ENCODE results near the gene CDKAL1.
A peak's percentile ranks its signal among the peaks of the same experiment; 100 is the strongest.

The CDKAL1 gene

DNA sequence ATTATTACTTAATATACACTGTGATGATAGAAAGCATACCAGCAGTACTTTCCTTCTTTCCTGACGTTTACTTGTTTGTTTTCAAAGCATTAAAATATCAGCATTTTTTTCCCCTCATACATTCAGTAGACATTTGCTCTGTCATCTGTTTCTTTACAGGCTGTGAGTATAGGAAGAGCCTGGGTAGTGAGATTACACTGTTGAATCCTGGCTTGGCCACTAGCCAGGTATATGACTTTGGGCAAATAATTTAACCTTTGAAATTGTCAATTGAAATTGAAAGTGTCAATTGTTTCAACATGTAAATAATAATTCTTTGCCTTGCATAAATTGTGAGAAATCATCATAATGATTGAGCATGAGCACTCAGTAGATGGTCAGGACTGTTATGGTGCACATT, 336.2 kb downstream of the CDKAL1 start:
- Histone ChIP-seq H3K4me3 (ENCODE audit: low read depth in 1 of 2, low read length in 2 of 2) (no peak overlapping the region), H3K9ac (ENCODE audit: low read depth in 1 of 2, low read length in 2 of 2) (no peak overlapping the region), H3K4me1 (ENCODE audit: control insufficient read depth in 1 of 2, insufficient read depth in 2 of 2, low read length in 2 of 2) (no peaks in the 10 kb centered on the region), H3K36me3 (ENCODE audit: control insufficient read depth in 1 of 2, insufficient read depth in 2 of 2, low read length in 2 of 2) (no peaks in the 10 kb centered on the region), H3K9me3 (ENCODE audit: control insufficient read depth in 1 of 2, low read length in 2 of 2) (no peaks in the 10 kb centered on the region), H3K27me3 (ENCODE audit: control insufficient read depth in 1 of 2, insufficient read depth in 2 of 2, low read length in 2 of 2) (no peaks in the 10 kb centered on the region), H3K27ac (ENCODE audit: low read depth, low read length) (no peak overlapping the region)

DNA sequence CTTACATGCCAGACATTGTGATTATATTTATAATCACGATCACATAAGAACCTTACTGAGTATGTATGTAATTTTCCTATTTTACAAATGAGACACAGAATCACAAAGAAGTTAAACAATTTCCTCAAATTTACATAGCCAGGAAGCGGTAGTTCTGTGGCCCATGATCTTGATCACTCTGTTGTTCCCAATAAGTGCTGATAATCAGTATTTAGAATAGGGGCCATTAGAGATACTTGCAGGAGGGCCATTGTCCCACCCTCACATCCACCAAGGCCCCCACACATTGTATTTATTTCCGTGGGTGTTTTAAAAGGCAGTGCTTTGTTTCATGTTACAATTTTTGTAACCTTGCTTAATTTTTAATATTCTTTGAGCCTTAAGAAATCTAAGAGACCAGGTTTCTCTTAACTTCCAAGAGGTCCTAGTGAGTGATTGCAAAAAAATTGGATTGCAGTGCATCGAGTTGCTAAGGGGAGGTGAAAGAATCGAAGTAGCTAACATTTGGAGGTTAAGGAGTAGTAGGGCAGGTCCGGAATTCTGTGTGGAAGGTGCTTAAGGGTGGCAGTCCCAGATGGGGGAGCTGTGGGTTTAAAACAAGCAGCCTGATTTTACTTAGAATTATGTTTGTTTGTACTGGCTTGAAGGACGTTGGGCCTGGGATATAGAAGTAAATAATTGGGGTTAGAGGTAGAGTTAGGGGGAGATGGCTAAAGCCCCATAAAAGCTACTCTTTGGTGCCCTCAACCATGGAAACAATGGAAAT, 339.4 kb downstream of the CDKAL1 start:
- no peaks in the 10 kb centered on the region for H3K36me3 ChIP-seq (ENCODE audit: control insufficient read depth in 1 of 2, insufficient read depth in 2 of 2, low read length in 2 of 2)
- no peaks in the 10 kb centered on the region for H3K9me3 ChIP-seq (ENCODE audit: control insufficient read depth in 1 of 2, low read length in 2 of 2)
- no peak overlapping the region for H3K4me3 ChIP-seq (ENCODE audit: low read depth in 1 of 2, low read length in 2 of 2)
- no peaks in the 10 kb centered on the region for H3K27me3 ChIP-seq (ENCODE audit: control insufficient read depth in 1 of 2, insufficient read depth in 2 of 2, low read length in 2 of 2)
- no peak overlapping the region for H3K27ac ChIP-seq (ENCODE audit: low read depth, low read length)
- peaks cover 0 to 8% of the 10 kb centered on the region in 2 donors for H3K4me1 ChIP-seq (ENCODE audit: control insufficient read depth in 1 of 2, insufficient read depth in 2 of 2, low read length in 2 of 2)
- H3K9ac ChIP-seq (ENCODE audit: low read depth in 1 of 2, low read length in 2 of 2) = no peak overlapping the region

DNA sequence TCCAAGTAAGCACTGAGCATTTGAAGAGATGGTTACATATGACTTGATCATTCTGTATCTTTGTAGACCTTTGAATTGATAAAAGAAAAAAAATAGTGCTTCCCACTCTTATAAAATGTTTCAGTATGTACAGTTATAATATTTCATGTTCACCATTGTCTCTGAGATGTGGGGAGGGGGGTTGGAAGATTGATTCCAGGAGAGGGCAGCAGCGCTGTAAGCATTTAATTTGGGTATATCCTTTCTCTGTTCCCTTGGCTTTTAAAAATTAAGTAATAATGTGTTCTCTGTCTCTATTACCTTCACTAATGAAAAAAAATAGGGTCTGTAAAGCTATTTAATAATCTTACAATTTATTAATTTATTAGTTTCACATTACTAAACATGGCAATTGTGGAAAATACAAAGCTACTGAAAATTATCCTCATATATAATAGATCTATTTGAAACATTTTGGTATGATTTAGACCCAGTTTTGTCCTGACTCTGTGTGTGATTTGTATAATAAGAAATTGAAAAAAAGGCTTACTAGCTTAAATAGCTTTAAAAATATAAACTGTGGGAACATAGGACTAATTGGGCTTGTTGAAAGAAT, 341.2 kb downstream of the CDKAL1 start:
- no peak overlapping the region for H3K27ac ChIP-seq (ENCODE audit: low read depth, low read length)
- H3K4me3 ChIP-seq (ENCODE audit: low read depth in 1 of 2, low read length in 2 of 2) = no peak overlapping the region
- H3K36me3 ChIP-seq (ENCODE audit: control insufficient read depth in 1 of 2, insufficient read depth in 2 of 2, low read length in 2 of 2) = no peaks in the 10 kb centered on the region
- no peaks in the 10 kb centered on the region for H3K27me3 ChIP-seq (ENCODE audit: control insufficient read depth in 1 of 2, insufficient read depth in 2 of 2, low read length in 2 of 2)
- H3K9ac ChIP-seq (ENCODE audit: low read depth in 1 of 2, low read length in 2 of 2) = no peak overlapping the region
- H3K9me3 ChIP-seq (ENCODE audit: control insufficient read depth in 1 of 2, low read length in 2 of 2) = no peaks in the 10 kb centered on the region
- peaks cover 0 to 8% of the 10 kb centered on the region in 2 donors for H3K4me1 ChIP-seq (ENCODE audit: control insufficient read depth in 1 of 2, insufficient read depth in 2 of 2, low read length in 2 of 2)

DNA sequence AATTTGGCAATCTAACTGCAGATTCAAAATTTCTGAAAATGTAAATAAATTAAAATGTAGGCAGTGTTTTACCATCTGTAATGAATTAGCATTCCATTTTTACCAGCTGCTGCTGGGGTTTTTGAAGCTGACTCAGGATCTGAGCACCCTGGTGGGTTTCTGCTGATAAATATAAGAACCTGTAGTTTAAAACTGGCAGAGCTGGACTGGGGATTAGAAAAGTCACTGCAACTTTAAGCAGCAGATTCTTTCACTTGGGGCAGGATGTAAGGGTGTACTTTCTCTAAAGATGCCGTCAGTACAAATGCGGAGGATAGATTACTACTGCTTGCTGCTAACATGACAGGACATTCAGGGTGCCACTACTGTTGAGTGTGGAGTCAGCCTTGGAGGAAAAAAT, 341.8 kb downstream of the CDKAL1 start:
- H3K27me3 ChIP-seq (ENCODE audit: control insufficient read depth in 1 of 2, insufficient read depth in 2 of 2, low read length in 2 of 2) = no peaks in the 10 kb centered on the region
- no peak overlapping the region for H3K9ac ChIP-seq (ENCODE audit: low read depth in 1 of 2, low read length in 2 of 2)
- peaks cover 0 to 8% of the 10 kb centered on the region in 2 donors for H3K4me1 ChIP-seq (ENCODE audit: control insufficient read depth in 1 of 2, insufficient read depth in 2 of 2, low read length in 2 of 2)
- H3K36me3 ChIP-seq (ENCODE audit: control insufficient read depth in 1 of 2, insufficient read depth in 2 of 2, low read length in 2 of 2) = no peaks in the 10 kb centered on the region
- no peak overlapping the region for H3K4me3 ChIP-seq (ENCODE audit: low read depth in 1 of 2, low read length in 2 of 2)
- H3K9me3 ChIP-seq (ENCODE audit: control insufficient read depth in 1 of 2, low read length in 2 of 2) = no peaks in the 10 kb centered on the region
- no peak overlapping the region for H3K27ac ChIP-seq (ENCODE audit: low read depth, low read length)

DNA sequence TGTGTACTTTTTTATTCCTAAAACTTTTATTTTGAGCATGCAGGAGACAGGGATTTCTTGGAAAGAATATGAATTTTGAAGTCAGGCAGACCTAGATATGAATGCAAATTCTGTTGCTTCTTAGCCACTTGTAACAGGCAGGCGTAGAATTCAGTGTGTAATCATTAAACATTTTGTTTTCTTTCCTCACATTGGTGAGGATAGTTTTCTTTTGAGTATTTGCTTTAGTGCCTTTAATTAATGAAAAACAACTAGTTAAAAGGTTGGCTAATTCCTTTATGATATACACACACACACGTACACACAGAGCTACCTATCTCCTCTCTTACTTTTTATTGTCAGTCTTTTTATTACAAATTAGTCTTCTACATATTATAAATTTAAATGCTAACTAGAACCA, 342.3 kb downstream of the CDKAL1 start:
- Histone ChIP-seq H3K4me3 (ENCODE audit: low read depth in 1 of 2, low read length in 2 of 2) (no peak overlapping the region), H3K36me3 (ENCODE audit: control insufficient read depth in 1 of 2, insufficient read depth in 2 of 2, low read length in 2 of 2) (no peaks in the 10 kb centered on the region), H3K4me1 (ENCODE audit: control insufficient read depth in 1 of 2, insufficient read depth in 2 of 2, low read length in 2 of 2) (peaks cover 0 to 8% of the 10 kb centered on the region in 2 donors), H3K9me3 (ENCODE audit: control insufficient read depth in 1 of 2, low read length in 2 of 2) (no peaks in the 10 kb centered on the region), H3K27ac (ENCODE audit: low read depth, low read length) (no peak overlapping the region), H3K27me3 (ENCODE audit: control insufficient read depth in 1 of 2, insufficient read depth in 2 of 2, low read length in 2 of 2) (no peaks in the 10 kb centered on the region), H3K9ac (ENCODE audit: low read depth in 1 of 2, low read length in 2 of 2) (no peak overlapping the region)

DNA sequence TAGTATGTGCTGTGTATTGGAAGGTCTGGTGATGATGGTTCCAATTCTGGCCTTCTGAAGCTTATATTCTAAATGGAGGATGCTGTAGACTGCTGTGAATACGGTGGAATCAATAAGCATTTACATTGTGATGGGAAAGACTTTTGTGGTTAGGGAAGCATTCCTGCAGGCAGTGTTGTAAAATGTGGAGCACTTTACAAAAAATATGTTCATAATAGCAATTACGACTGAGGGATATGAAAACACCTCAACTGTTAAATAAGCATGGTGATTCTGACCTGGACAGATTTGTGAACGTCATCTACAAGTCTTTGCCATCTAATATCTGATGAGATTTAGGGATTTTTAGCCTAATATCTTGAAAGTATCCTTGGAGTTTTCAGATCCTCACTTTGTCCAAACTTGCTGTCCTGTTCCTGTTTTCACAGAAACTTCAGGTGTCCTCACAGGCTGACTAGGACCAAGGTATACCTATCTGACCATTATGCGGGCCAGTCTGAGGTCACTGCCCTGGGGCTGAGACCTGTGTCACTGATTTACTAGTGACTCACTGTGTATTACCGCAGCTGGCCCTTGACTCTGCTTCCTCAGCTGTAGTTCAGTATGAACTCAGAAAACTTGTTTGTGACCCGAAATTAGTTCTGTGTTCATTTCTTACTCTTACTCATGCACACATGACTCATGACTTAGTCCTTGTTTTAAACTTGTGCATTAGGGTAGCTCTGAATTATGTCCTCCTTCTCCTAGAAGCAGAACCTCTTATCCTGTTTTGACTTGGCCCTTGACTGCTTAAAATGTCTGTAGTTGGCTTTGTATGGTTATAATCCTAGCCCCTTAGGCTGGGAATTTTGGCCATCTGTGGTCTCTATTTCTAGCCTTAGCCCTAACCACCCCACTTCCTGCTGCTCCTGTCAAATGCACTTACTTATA, 343.0 kb downstream of the CDKAL1 start:
- H3K27me3 ChIP-seq (ENCODE audit: control insufficient read depth in 1 of 2, insufficient read depth in 2 of 2, low read length in 2 of 2) = no peaks in the 10 kb centered on the region
- peak overlapping the region; percentile 68 for H3K27ac ChIP-seq (ENCODE audit: low read depth, low read length)

DNA sequence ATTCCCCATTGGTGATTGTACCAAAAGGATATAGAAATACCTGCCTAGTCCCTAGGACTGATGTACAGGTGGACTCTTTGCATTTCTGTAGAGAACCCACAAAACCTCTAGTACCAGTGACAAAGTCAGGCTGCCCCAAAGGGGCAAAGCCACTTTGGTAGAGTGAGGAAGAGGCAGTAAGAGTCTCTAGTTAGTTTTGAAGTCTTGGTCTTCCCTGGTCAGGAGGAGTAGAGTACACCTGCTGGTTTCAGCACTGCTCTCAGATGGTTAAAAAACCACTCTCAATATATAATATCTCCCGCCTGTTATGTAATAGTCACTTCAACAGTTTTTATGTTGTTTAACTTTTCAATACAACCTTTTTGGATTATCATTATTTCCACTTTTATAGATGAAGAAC, 344.9 kb downstream of the CDKAL1 start:
- Histone ChIP-seq H3K9me3 (ENCODE audit: control insufficient read depth in 1 of 2, low read length in 2 of 2) (no peaks in the 10 kb centered on the region), H3K9ac (ENCODE audit: low read depth in 1 of 2, low read length in 2 of 2) (no peak overlapping the region), H3K4me1 (ENCODE audit: control insufficient read depth in 1 of 2, insufficient read depth in 2 of 2, low read length in 2 of 2) (peaks cover 0 to 8% of the 10 kb centered on the region in 2 donors), H3K27ac (ENCODE audit: low read depth, low read length) (no peak overlapping the region), H3K36me3 (ENCODE audit: control insufficient read depth in 1 of 2, insufficient read depth in 2 of 2, low read length in 2 of 2) (no peaks in the 10 kb centered on the region), H3K4me3 (ENCODE audit: low read depth in 1 of 2, low read length in 2 of 2) (no peak overlapping the region), H3K27me3 (ENCODE audit: control insufficient read depth in 1 of 2, insufficient read depth in 2 of 2, low read length in 2 of 2) (no peaks in the 10 kb centered on the region)

More for the DNA sequence above, 343.0 kb downstream of the CDKAL1 start:
- H3K9ac ChIP-seq (ENCODE audit: low read depth in 1 of 2, low read length in 2 of 2) = no peak overlapping the region
- peaks cover 0 to 8% of the 10 kb centered on the region in 2 donors for H3K4me1 ChIP-seq (ENCODE audit: control insufficient read depth in 1 of 2, insufficient read depth in 2 of 2, low read length in 2 of 2)
- no peaks in the 10 kb centered on the region for H3K9me3 ChIP-seq (ENCODE audit: control insufficient read depth in 1 of 2, low read length in 2 of 2)
- no peaks in the 10 kb centered on the region for H3K36me3 ChIP-seq (ENCODE audit: control insufficient read depth in 1 of 2, insufficient read depth in 2 of 2, low read length in 2 of 2)
- no peak overlapping the region for H3K4me3 ChIP-seq (ENCODE audit: low read depth in 1 of 2, low read length in 2 of 2)

DNA sequence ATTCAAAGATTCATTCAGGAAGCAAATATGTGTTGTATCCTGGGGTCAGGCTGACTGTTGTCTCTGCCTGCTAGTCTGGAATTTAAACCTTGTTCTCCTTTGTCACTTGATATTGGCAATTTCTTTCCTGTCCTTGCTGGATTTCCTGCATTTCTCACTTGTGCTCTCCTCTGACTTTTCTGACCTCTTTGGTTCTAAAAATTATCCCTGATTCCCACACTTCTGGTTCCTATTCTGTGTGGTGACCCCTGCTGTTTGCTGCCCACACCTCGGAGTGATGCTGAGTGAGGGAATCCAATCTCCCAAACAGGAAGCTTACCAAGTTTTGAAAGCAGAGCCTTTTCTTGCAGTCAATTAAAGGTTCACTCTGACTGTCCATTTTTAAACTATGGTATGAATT, 345.3 kb downstream of the CDKAL1 start:
- H3K9ac ChIP-seq (ENCODE audit: low read depth in 1 of 2, low read length in 2 of 2) = no peak overlapping the region
- no peaks in the 10 kb centered on the region for H3K9me3 ChIP-seq (ENCODE audit: control insufficient read depth in 1 of 2, low read length in 2 of 2)

DNA sequence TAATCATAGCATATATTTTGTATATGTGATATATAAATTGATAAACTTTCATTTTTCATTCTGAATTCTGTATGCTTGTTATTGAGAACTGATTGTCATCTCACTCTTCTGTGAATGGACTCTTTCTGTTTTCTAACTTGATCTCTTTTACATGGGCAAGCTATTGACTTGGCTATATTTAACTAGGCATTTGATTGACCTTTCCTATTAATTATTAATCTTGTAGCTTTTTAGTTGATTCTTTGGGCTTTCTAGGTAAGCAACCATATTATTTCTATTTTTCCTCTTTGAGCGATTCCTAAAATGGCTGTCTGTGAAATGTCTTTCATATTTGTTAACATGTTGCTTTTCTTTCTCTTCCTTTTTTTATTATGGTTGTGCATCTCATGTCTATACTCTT, 347.1 kb downstream of the CDKAL1 start:
- Histone ChIP-seq H3K36me3 (ENCODE audit: control insufficient read depth in 1 of 2, insufficient read depth in 2 of 2, low read length in 2 of 2) (peaks cover 0 to 3% of the 10 kb centered on the region in 2 donors), H3K9me3 (ENCODE audit: control insufficient read depth in 1 of 2, low read length in 2 of 2) (peaks cover 0 to 7% of the 10 kb centered on the region in 2 donors), H3K27me3 (ENCODE audit: control insufficient read depth in 1 of 2, insufficient read depth in 2 of 2, low read length in 2 of 2) (no peaks in the 10 kb centered on the region), H3K9ac (ENCODE audit: low read depth in 1 of 2, low read length in 2 of 2) (no peak overlapping the region), H3K4me1 (ENCODE audit: control insufficient read depth in 1 of 2, insufficient read depth in 2 of 2, low read length in 2 of 2) (peaks cover 0 to 8% of the 10 kb centered on the region in 2 donors), H3K4me3 (ENCODE audit: low read depth in 1 of 2, low read length in 2 of 2) (no peak overlapping the region), H3K27ac (ENCODE audit: low read depth, low read length) (no peak overlapping the region)

More for the DNA sequence above, 345.3 kb downstream of the CDKAL1 start:
- H3K4me1 ChIP-seq (ENCODE audit: control insufficient read depth in 1 of 2, insufficient read depth in 2 of 2, low read length in 2 of 2) = peaks cover 0 to 8% of the 10 kb centered on the region in 2 donors
- no peak overlapping the region for H3K4me3 ChIP-seq (ENCODE audit: low read depth in 1 of 2, low read length in 2 of 2)
- no peak overlapping the region for H3K27ac ChIP-seq (ENCODE audit: low read depth, low read length)
- H3K36me3 ChIP-seq (ENCODE audit: control insufficient read depth in 1 of 2, insufficient read depth in 2 of 2, low read length in 2 of 2) = no peaks in the 10 kb centered on the region
- no peaks in the 10 kb centered on the region for H3K27me3 ChIP-seq (ENCODE audit: control insufficient read depth in 1 of 2, insufficient read depth in 2 of 2, low read length in 2 of 2)

DNA sequence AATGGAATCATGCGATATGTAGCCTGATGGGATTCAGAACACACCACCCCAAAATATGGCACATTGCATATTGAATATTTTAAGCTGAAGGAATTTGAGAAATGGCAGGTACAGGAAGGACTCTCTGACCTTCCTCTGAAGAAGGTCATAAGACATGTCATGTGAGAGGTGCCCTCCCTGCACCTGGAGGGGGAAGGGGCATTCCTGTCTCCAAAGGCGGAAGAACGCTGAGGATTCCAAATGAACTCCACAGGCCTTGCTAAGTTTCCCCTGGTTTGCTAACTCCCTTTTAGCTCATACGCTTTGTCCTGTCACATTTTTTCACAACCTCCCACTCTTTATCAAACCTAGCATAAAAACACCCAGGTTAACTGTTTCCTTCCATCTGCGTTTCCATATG, 347.8 kb downstream of the CDKAL1 start:
- no peak overlapping the region for H3K27ac ChIP-seq (ENCODE audit: low read depth, low read length)
- H3K4me3 ChIP-seq (ENCODE audit: low read depth in 1 of 2, low read length in 2 of 2) = no peak overlapping the region
- H3K4me1 ChIP-seq (ENCODE audit: control insufficient read depth in 1 of 2, insufficient read depth in 2 of 2, low read length in 2 of 2) = peaks cover 0 to 8% of the 10 kb centered on the region in 2 donors
- H3K27me3 ChIP-seq (ENCODE audit: control insufficient read depth in 1 of 2, insufficient read depth in 2 of 2, low read length in 2 of 2) = no peaks in the 10 kb centered on the region
- H3K9me3 ChIP-seq (ENCODE audit: control insufficient read depth in 1 of 2, low read length in 2 of 2) = peaks cover 0 to 7% of the 10 kb centered on the region in 2 donors
- no peak overlapping the region for H3K9ac ChIP-seq (ENCODE audit: low read depth in 1 of 2, low read length in 2 of 2)
- H3K36me3 ChIP-seq (ENCODE audit: control insufficient read depth in 1 of 2, insufficient read depth in 2 of 2, low read length in 2 of 2) = peaks cover 0 to 3% of the 10 kb centered on the region in 2 donors
